ENCODE measurements around the gene SLC2A9. TPM values are rescaled to one million over a fixed set of nuclear protein-coding genes. Genes with fewer than 3 reads are reported as not detected.

SLC2A9 gene
- total and polyA plus RNA-seq, 2 of the 4 experiments (the other 2 are of a cell fraction) = 0.72 to 2.1 TPM

DNA sequence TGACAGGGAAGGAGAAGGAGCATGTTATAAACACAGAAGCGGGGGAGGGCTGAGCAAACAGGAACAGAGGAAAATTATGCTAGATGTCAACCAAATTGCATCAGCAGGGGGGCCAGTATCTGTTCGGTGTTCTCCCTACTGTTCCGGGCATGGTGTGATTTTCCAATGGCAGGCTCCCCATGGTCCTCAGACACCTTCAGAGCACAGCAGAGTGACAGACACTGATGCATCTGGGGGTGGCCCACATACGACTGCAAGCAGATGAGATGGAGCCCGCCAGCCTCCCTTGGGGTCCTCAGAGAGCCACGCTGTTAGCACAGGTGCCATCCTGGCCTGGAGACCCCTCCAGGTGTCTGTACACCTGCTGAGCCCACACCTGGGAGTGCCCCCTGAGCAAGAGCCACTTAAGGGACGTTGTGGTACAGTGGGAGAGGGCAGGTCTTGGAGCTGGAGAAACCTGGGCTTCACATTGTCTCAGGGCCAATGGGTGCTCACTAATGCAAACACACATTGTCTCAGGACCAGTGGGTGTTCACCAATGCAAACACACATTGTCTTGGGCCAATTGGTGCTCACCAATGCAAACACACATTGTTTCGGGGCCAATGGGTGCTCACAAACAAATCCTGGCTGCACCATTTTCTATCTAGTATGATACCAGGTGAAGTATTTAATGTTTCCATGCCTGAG is 95.4 kb downstream of the SLC2A9 start:
- Histone ChIP-seq H2BK5ac (ENCODE audit: low read depth, low read length, poor library complexity, severe bottlenecking) (no peak overlapping the region), H4K20me1 (ENCODE audit: insufficient read depth, low read length) (no peaks in the 10 kb centered on the region), H2AK9ac (replicated peaks; ENCODE audit: low read depth, low read length, poor library complexity) (no peak overlapping the region), H2AK5ac (ENCODE audit: low read depth, low read length) (no peak overlapping the region), H3K4me2 (ENCODE audit: low read depth, low read length) (no peak overlapping the region), H3K79me1 (ENCODE audit: low read depth in 1 of 2, low read length in 2 of 2) (no peaks in the 10 kb centered on the region), H2BK120ac (ENCODE audit: low read depth, low read length) (no peak overlapping the region), H3K9me3 (ENCODE audit: control insufficient read depth, insufficient read depth, low read length) (no peaks in the 10 kb centered on the region), H3K4ac (ENCODE audit: low read depth, low read length) (no peak overlapping the region), H3K27ac (ENCODE audit: insufficient read depth, low read length) (no peak overlapping the region), H3K4me3 (ENCODE audit: insufficient read depth, low read depth, low read length) (no peak overlapping the region), H3K18ac (ENCODE audit: low read depth, low read length) (no peak overlapping the region), H3K9ac (ENCODE audit: low read depth, low read length) (no peak overlapping the region), H4K8ac (ENCODE audit: low read depth in 2 of 2, low read length in 2 of 2) (no peak overlapping the region), H3K9me1 (ENCODE audit: insufficient read depth, low read length) (no peaks in the 10 kb centered on the region), H2BK15ac (ENCODE audit: low read depth, low read length) (no peak overlapping the region), H2AFZ (replicated peaks; ENCODE audit: low read length, poor library complexity) (no peak overlapping the region), H4K5ac (ENCODE audit: low read depth, low read length) (no peak overlapping the region), H3K14ac (replicated peaks; ENCODE audit: low read depth, low read length) (no peak overlapping the region), H3K36me3 (ENCODE audit: control insufficient read depth, insufficient read depth, low read length) (no peaks in the 10 kb centered on the region), H3K23ac (ENCODE audit: low read depth, low read length) (no peak overlapping the region), H3K27me3 (ENCODE audit: control insufficient read depth, insufficient read depth, low read length) (peaks cover 2% of the 10 kb centered on the region; the same call in 1 of the 2 replicates), H4K91ac (ENCODE audit: insufficient read depth, low read depth, low read length) (no peak overlapping the region), H3K4me1 (ENCODE audit: control insufficient read depth, insufficient read depth, low read length) (no peaks in the 10 kb centered on the region), H3K56ac (ENCODE audit: extremely low read depth, insufficient read depth, low read length) (no peak overlapping the region), H2BK20ac (ENCODE audit: low read depth, low read length) (no peak overlapping the region)
- TF ChIP-seq, protein P1, sequence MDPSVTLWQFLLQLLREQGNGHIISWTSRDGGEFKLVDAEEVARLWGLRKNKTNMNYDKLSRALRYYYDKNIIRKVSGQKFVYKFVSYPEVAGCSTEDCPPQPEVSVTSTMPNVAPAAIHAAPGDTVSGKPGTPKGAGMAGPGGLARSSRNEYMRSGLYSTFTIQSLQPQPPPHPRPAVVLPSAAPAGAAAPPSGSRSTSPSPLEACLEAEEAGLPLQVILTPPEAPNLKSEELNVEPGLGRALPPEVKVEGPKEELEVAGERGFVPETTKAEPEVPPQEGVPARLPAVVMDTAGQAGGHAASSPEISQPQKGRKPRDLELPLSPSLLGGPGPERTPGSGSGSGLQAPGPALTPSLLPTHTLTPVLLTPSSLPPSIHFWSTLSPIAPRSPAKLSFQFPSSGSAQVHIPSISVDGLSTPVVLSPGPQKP (IDR thresholded peaks at IDR 0.05; ENCODE audit: borderline replicate concordance, low read depth, low read length) = no peak
- TF ChIP-seq NFE2L2 (IDR thresholded peaks at IDR 0.05; ENCODE audit: low read depth, low read length) (no peak), FOS (IDR thresholded peaks at IDR 0.05; ENCODE audit: low read depth, low read length) (no peak), BHLHE40 (IDR thresholded peaks at IDR 0.05; ENCODE audit: low read depth, low read length) (no peak), CTCF (conservative IDR thresholded peaks at IDR 0.05; ENCODE audit: low read depth, low read length) (no peak), RAD21 (IDR thresholded peaks at IDR 0.05; ENCODE audit: low read length) (no peak), MXI1 (IDR thresholded peaks at IDR 0.05; ENCODE audit: borderline replicate concordance, low read depth, low read length) (no peak), RCOR1 (IDR thresholded peaks at IDR 0.05; ENCODE audit: insufficient replicate concordance, low read length) (no peak), SMC3 (IDR thresholded peaks at IDR 0.05; ENCODE audit: low read depth, low read length) (no peak), MAFK (IDR thresholded peaks at IDR 0.05; ENCODE audit: low read depth, low read length) (no peak)
- TF ChIP-seq, protein P2, sequence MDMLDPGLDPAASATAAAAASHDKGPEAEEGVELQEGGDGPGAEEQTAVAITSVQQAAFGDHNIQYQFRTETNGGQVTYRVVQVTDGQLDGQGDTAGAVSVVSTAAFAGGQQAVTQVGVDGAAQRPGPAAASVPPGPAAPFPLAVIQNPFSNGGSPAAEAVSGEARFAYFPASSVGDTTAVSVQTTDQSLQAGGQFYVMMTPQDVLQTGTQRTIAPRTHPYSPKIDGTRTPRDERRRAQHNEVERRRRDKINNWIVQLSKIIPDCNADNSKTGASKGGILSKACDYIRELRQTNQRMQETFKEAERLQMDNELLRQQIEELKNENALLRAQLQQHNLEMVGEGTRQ (IDR thresholded peaks at IDR 0.05; ENCODE audit: low read depth, low read length) = no peak
- DNase-seq (no peak), ATAC-seq (ENCODE audit: low read depth) (no peak)
- ChIA-PET POLR2A (ENCODE audit: unreplicated experiment) (no interaction called here), CTCF (no interaction called here)
- intact Hi-C loops (cut with micrococcal nuclease) (no loop called here), dilution Hi-C loops (cut with HindIII; ENCODE audit: low sequenced_read_pairs, unreplicated experiment) (no loop called here), in situ Hi-C loops (cut with MboI; ENCODE audit: low sequenced_read_pairs) (no loop called here)
- WGBS, 2 experiments (ENCODE audit: extremely low coverage in 2 of 2, insufficient read length in 1 of 2) = 64% methylated on average over 4 of the region's 8 CpGs; no CpG with 5 or more reads in 1 of the 2 experiments
- no TSS peak for BruUV-seq (replicated peaks)
